ENCODE data around the gene CNTNAP2. TPM values are rescaled to one million over a fixed set of nuclear protein-coding genes. Genes with fewer than 3 reads are reported as not detected.

Gene CNTNAP2
- total and polyA plus RNA-seq, 2 donors (not counting 1 experiment from before 2014, with no cell fraction given): not detected

DNA sequence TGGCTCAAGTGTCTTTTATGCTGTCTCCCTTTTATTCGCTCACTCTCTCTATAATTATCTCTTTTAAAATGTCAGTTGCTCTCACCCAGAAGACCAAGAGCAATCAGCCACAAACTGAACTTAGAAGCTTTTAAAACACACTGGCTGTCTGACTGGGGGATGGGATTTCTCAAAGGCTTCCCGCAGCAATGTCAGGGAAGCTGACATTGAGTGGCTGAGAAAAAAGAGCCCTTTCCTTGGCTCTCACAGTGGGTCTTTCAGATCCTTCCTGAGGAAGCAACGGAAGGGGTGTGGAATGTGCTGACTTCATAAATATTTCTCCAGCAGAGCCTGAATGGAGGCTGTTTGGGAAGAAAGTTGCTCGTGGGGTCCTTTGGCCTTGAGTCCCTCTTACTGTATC, 2028.2 kb downstream of the CNTNAP2 start:
- TF ChIP-seq, protein P1, sequence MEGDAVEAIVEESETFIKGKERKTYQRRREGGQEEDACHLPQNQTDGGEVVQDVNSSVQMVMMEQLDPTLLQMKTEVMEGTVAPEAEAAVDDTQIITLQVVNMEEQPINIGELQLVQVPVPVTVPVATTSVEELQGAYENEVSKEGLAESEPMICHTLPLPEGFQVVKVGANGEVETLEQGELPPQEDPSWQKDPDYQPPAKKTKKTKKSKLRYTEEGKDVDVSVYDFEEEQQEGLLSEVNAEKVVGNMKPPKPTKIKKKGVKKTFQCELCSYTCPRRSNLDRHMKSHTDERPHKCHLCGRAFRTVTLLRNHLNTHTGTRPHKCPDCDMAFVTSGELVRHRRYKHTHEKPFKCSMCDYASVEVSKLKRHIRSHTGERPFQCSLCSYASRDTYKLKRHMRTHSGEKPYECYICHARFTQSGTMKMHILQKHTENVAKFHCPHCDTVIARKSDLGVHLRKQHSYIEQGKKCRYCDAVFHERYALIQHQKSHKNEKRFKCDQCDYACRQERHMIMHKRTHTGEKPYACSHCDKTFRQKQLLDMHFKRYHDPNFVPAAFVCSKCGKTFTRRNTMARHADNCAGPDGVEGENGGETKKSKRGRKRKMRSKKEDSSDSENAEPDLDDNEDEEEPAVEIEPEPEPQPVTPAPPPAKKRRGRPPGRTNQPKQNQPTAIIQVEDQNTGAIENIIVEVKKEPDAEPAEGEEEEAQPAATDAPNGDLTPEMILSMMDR (conservative IDR thresholded peaks at IDR 0.05 in 1 of 2, IDR thresholded peaks at IDR 0.05 in 1 of 2; ENCODE audit: low read depth in 1 of 2, low read length in 2 of 2): no peak
- no peak for TF ChIP-seq EZH2 (IDR thresholded peaks at IDR 0.05; ENCODE audit: low read length, missing control alignments)
- DNase-seq (ENCODE audit: low read depth in 2 of 2): no peak
- no peak overlapping the region for H3K9ac ChIP-seq (ENCODE audit: insufficient read depth, low read length)
- no peak overlapping the region for H3K4me2 ChIP-seq (ENCODE audit: extremely low read depth, insufficient read depth, low read length)
- H4K20me1 ChIP-seq (ENCODE audit: control insufficient read depth, extremely low read depth, insufficient read depth, low read length): no peaks in the 10 kb centered on the region
- no peaks in the 10 kb centered on the region for H3K27me3 ChIP-seq (ENCODE audit: control insufficient read depth, insufficient read depth, low read length)
- no peaks in the 10 kb centered on the region for H3K9me3 ChIP-seq (ENCODE audit: control insufficient read depth, insufficient read depth, low read depth, low read length)
- no peak overlapping the region for H2AFZ ChIP-seq (ENCODE audit: low read length)
- H3K27ac ChIP-seq (ENCODE audit: insufficient read depth, low read length): no peak overlapping the region
- no peaks in the 10 kb centered on the region for H3K79me2 ChIP-seq (ENCODE audit: control insufficient read depth, insufficient read depth, low read length)
- H3K36me3 ChIP-seq (ENCODE audit: control insufficient read depth, insufficient read depth, low read length): no peaks in the 10 kb centered on the region
- no peak overlapping the region for H3K4me3 ChIP-seq (replicated peaks in 1 of 4; ENCODE audit: control extremely low read depth in 1 of 4, insufficient read depth in 1 of 4, low read depth in 3 of 4, low read length in 4 of 4)
- H3K4me1 ChIP-seq (ENCODE audit: control insufficient read depth, extremely low read depth, insufficient read depth, low read length): no peaks in the 10 kb centered on the region

DNA sequence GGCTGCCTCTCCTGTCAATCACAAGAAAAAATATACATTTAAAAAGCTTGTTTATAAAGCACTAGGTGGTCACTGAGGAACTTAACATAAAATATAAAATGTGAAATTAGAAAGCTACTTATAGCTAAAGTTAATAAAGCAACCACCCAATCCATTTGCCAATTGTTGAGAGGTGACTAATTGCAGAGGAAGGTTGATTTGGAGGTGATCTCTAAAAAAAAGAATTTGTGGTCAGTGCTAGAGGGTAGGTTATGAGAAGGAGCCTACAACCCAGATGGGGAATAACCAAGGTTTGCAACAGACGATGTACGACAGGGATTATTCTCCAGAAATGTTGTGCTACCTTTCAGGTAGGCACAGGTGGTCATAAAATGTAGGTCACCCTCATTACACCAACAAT, 2029.7 kb downstream of the CNTNAP2 start:
- TF ChIP-seq EZH2 (IDR thresholded peaks at IDR 0.05; ENCODE audit: low read length, missing control alignments): no peak
- TF ChIP-seq, protein P1 (conservative IDR thresholded peaks at IDR 0.05 in 1 of 2, IDR thresholded peaks at IDR 0.05 in 1 of 2; ENCODE audit: low read depth in 1 of 2, low read length in 2 of 2): no peak
- Histone ChIP-seq H3K27me3 (ENCODE audit: control insufficient read depth, insufficient read depth, low read length) (no peaks in the 10 kb centered on the region), H3K36me3 (ENCODE audit: control insufficient read depth, insufficient read depth, low read length) (no peaks in the 10 kb centered on the region), H3K4me3 (replicated peaks in 1 of 4; ENCODE audit: control extremely low read depth in 1 of 4, insufficient read depth in 1 of 4, low read depth in 3 of 4, low read length in 4 of 4) (no peak overlapping the region), H3K9ac (ENCODE audit: insufficient read depth, low read length) (no peak overlapping the region), H3K4me2 (ENCODE audit: extremely low read depth, insufficient read depth, low read length) (no peak overlapping the region), H3K9me3 (ENCODE audit: control insufficient read depth, insufficient read depth, low read depth, low read length) (no peaks in the 10 kb centered on the region), H3K4me1 (ENCODE audit: control insufficient read depth, extremely low read depth, insufficient read depth, low read length) (no peaks in the 10 kb centered on the region), H3K79me2 (ENCODE audit: control insufficient read depth, insufficient read depth, low read length) (no peaks in the 10 kb centered on the region), H2AFZ (ENCODE audit: low read length) (no peak overlapping the region), H3K27ac (ENCODE audit: insufficient read depth, low read length) (no peak overlapping the region), H4K20me1 (ENCODE audit: control insufficient read depth, extremely low read depth, insufficient read depth, low read length) (no peaks in the 10 kb centered on the region)
- DNase-seq (ENCODE audit: low read depth in 2 of 2): no peak

GRCh38 chr7:148147438-148147837, 2030.8 kb downstream of the CNTNAP2 start:
- Histone ChIP-seq H4K20me1 (ENCODE audit: control insufficient read depth, extremely low read depth, insufficient read depth, low read length) (no peaks in the 10 kb centered on the region), H3K27me3 (ENCODE audit: control insufficient read depth, insufficient read depth, low read length) (no peaks in the 10 kb centered on the region), H2AFZ (ENCODE audit: low read length) (no peak overlapping the region), H3K27ac (ENCODE audit: insufficient read depth, low read length) (no peak overlapping the region), H3K36me3 (ENCODE audit: control insufficient read depth, insufficient read depth, low read length) (no peaks in the 10 kb centered on the region), H3K4me2 (ENCODE audit: extremely low read depth, insufficient read depth, low read length) (no peak overlapping the region), H3K79me2 (ENCODE audit: control insufficient read depth, insufficient read depth, low read length) (no peaks in the 10 kb centered on the region), H3K9ac (ENCODE audit: insufficient read depth, low read length) (no peak overlapping the region), H3K9me3 (ENCODE audit: control insufficient read depth, insufficient read depth, low read depth, low read length) (no peaks in the 10 kb centered on the region), H3K4me1 (ENCODE audit: control insufficient read depth, extremely low read depth, insufficient read depth, low read length) (no peaks in the 10 kb centered on the region), H3K4me3 (replicated peaks in 1 of 4; ENCODE audit: control extremely low read depth in 1 of 4, insufficient read depth in 1 of 4, low read depth in 3 of 4, low read length in 4 of 4) (no peak overlapping the region)
- no peak for TF ChIP-seq EZH2 (IDR thresholded peaks at IDR 0.05; ENCODE audit: low read length, missing control alignments)
- no peak for DNase-seq (ENCODE audit: low read depth in 2 of 2)

Measured in fibroblast of lung (primary cell).